HepG2 (cell line): ENCODE results near the gene UBR4. TPM values are rescaled to one million over a fixed set of nuclear protein-coding genes. Genes with fewer than 3 reads are reported as not detected.

Experiments used
- ATAC-seq: fragments of 200-7000 bp; cut with Tn5 transposase; 3 replicates; pipeline ENCODE4 v1.9.1; 2020; ENCODE audit warnings: mild to moderate bottlenecking, moderate library complexity
- BruUV-seq: library from RNA; stranded (reverse); fragments of 400-500 nt; replicated peaks from 2 replicates; lab custom pipeline; 2021; lab: Mats Ljungman, UMichigan
- CTCF ChIA-PET: fragments of 300-600 bp; formaldehyde crosslinking; extraction: SDS; loops from one replicate; lab custom pipeline; 2021; ENCODE audit warnings: low total read pairs, inconsistent platforms, low intra/inter-chr PET ratio; lab: Yijun Ruan, JAX
- POLR2A ChIA-PET: fragments of 350-600 bp; sonication (Branson Sonifier 250); formaldehyde crosslinking; loops from one replicate; lab custom pipeline; 2020; ENCODE audit warnings: antibody characterized with exemption, inconsistent platforms; lab: Yijun Ruan, JAX
- DNase-seq: peaks from one replicate; pipeline ENCODE4 v3.0.0-alpha.2; 2015; ENCODE audit warnings: low spot score
- FAIRE-seq: peaks from 3 replicates; lab custom pipeline; 2011; peaks lifted over from hg19 to GRCh38; lab: Jason Lieb, UNC
- H2AFZ ChIP-seq: one replicate; pipeline ENCODE4 v1.6.1; 2011; ENCODE audit warnings: low read length, inconsistent platforms
- H3K27ac ChIP-seq: fragments of 300-600 bp; 3 replicates; pipeline ENCODE4 v1.8.0; 2011; ENCODE audit warnings: mixed run types, mild to moderate bottlenecking, mixed read lengths, low read length, inconsistent platforms; ENCODE audit not compliant: insufficient read depth; ENCODE audit errors: extremely low read length
- H3K27me3 ChIP-seq, 2 experiments: fragments of 200-600 bp in 1 of 2; 2 replicates in 1 of 2; 3 replicates in 1 of 2; pipeline versions ENCODE4 v1.6.0 to v1.8.0; 2011; ENCODE audit warnings: low read length in 2 of 2, mild to moderate bottlenecking in 2 of 2, moderate library complexity in 2 of 2, inconsistent platforms in 1 of 2; ENCODE audit not compliant: insufficient read depth in 2 of 2, control insufficient read depth in 1 of 2
- H3K36me3 ChIP-seq, 2 experiments: fragments of 200-600 bp in 1 of 2; replicated peaks in 1 of 2; 2 replicates in 1 of 2; 3 replicates in 1 of 2; pipeline versions ENCODE4 v1.5.1 to v1.8.0; 2011; ENCODE audit warnings: low read length in 2 of 2, inconsistent platforms in 1 of 2; ENCODE audit not compliant: insufficient read depth in 2 of 2, control insufficient read depth in 1 of 2
- H3K4me1 ChIP-seq: 2 replicates; pipeline ENCODE4 v1.5.1; 2012; ENCODE audit warnings: low read length, inconsistent platforms; ENCODE audit not compliant: insufficient read depth
- H3K4me2 ChIP-seq: 2 replicates; pipeline ENCODE4 v1.6.0; 2011; ENCODE audit warnings: low read depth, low read length, inconsistent platforms
- H3K4me3 ChIP-seq, 3 experiments: fragments of 200-600 bp in 1 of 3; sonication (generic), shearing (Covaris generic) in 1 of 3; replicated peaks in 1 of 3; 2 replicates each; pipeline ENCODE4 v1.5.1; 2011 to 2016; ENCODE audit warnings: low read length in 3 of 3, inconsistent platforms in 2 of 3, low read depth in 2 of 3, mild to moderate bottlenecking in 2 of 3, control low read depth in 1 of 3, mixed read lengths in 1 of 3; ENCODE audit not compliant: insufficient read depth in 1 of 3
- H3K79me2 ChIP-seq: one replicate; pipeline ENCODE4 v1.6.1; 2011; ENCODE audit warnings: low read length, inconsistent platforms; ENCODE audit not compliant: insufficient read depth
- H3K9ac ChIP-seq: 2 replicates; pipeline ENCODE4 v1.6.0; 2011; ENCODE audit warnings: mild to moderate bottlenecking, low read depth, low read length, inconsistent platforms; ENCODE audit not compliant: insufficient read depth
- H3K9me3 ChIP-seq: 2 replicates; pipeline ENCODE4 v1.5.1; 2012; ENCODE audit warnings: mild to moderate bottlenecking, low read length
- H4K20me1 ChIP-seq: 2 replicates; pipeline ENCODE4 v1.6.0; 2011; ENCODE audit warnings: inconsistent platforms, mild to moderate bottlenecking, low read length, moderate library complexity; ENCODE audit not compliant: insufficient read depth
- CTCF ChIP-seq: sonication (generic); formaldehyde crosslinking; IDR thresholded peaks from 2 replicates; pipeline ENCODE4 v1.5.0; 2020; ENCODE audit warnings: mild to moderate bottlenecking, missing genetic modification reagents, moderate library complexity
- KAT2B ChIP-seq: fragments of 150-350 bp; IDR thresholded peaks from 2 replicates; pipeline ENCODE4 v1.6.1; 2014; ENCODE audit warnings: low read depth, low read length, borderline replicate concordance
- PATZ1 ChIP-seq: sonication (generic); formaldehyde crosslinking; IDR thresholded peaks from 2 replicates; pipeline ENCODE4 v1.4.0; 2020; ENCODE audit warnings: missing genetic modification reagents
- RAD21 ChIP-seq: fragments of 450-650 bp; formaldehyde crosslinking; IDR thresholded peaks from 2 replicates; pipeline ENCODE4 v1.5.0; 2020; ENCODE audit warnings: mild to moderate bottlenecking
- SMC3 ChIP-seq: IDR thresholded peaks from 2 replicates; pipeline ENCODE4 v1.6.1; 2011; ENCODE audit warnings: low read length, improper control_type of control experiment
- STAG1 ChIP-seq: sonication (generic); formaldehyde crosslinking; IDR thresholded peaks from 2 replicates; pipeline ENCODE4 v1.4.0; 2020; ENCODE audit warnings: missing genetic modification reagents
- ZBTB1 ChIP-seq: sonication (generic); formaldehyde crosslinking; IDR thresholded peaks from 2 replicates; pipeline ENCODE4 v1.4.0; 2020; ENCODE audit warnings: missing genetic modification reagents, borderline replicate concordance
- ZBTB25 ChIP-seq: IDR thresholded peaks from 2 replicates; pipeline ENCODE4 v1.6.1; 2018; ENCODE audit warnings: missing genetic modification reagents
- ZFP82 ChIP-seq: sonication (generic); formaldehyde crosslinking; IDR thresholded peaks from 2 replicates; pipeline ENCODE4 v1.5.1; 2020; ENCODE audit warnings: mild to moderate bottlenecking, missing genetic modification reagents, borderline replicate concordance
- whole genome bisulfite sequencing: methylation state at CpG from one replicate; pipeline ENCODE4 v1.1.6; 2017; ENCODE audit warnings: low lambda C conversion rate; 5-methylcytosine and 5-hydroxymethylcytosine counted together
- in situ Hi-C: cut with HindIII; loops from 2 replicates; pipeline ENCODE4 v1.10.0; 2017; ENCODE audit warnings: low pct_unique_long_range_greater_than_20kb; ENCODE audit not compliant: extremely low pct_ligation_motif_present
- intact Hi-C: fragments of 100-400 bp; cut with micrococcal nuclease; formaldehyde crosslinking; loops from one replicate; pipeline ENCODE4 v1.10.0; 2022; ENCODE audit not compliant: unreplicated experiment
- polyA plus RNA-seq, 8 experiments: library from polyadenylated mRNA; depleted of rRNA in 3 of 8; stranded (reverse) in 7 of 8; unstranded in 1 of 8; fragments of >200 nt; fragmentation: Illumina TruSeq in 4 of 8; extraction: Trizol in 4 of 8; gene quantifications; 2 replicates each; pipeline versions ENCODE4 v1.2.1 to v1.2.3, GENCODE V29; 2011 to 2016; ENCODE audit warnings: low read depth in 4 of 8, missing spikeins in 1 of 8, mixed read lengths in 1 of 8; ENCODE audit not compliant: insufficient read depth in 1 of 8
- total RNA-seq, 5 experiments: library from RNA; depleted of rRNA; stranded (reverse); fragments of >200 nt; fragmentation: Illumina TruSeq; extraction: Trizol; gene quantifications; 2 replicates each; pipeline ENCODE4 v1.2.3, GENCODE V29; 2016; ENCODE audit warnings: low read depth in 1 of 5

Gene UBR4
- total and polyA plus RNA-seq, 2 of the 13 experiments (the other 11 are each of a cell fraction or from before 2014, with no cell fraction given), result 59.1 to 106 TPM

- no peak overlapping the region for H3K9ac ChIP-seq
- H3K4me3 ChIP-seq, result no peak overlapping the region
- no peaks in the 10 kb centered on the region for H3K27me3 ChIP-seq
- intact Hi-C loops (loop anchor here (5.0 kb wide), 1 partner anchor 184 kb away; no protein-coding TSS in a partner anchor), in situ Hi-C loops (no loop called here)
- H3K4me2 ChIP-seq, result no peak overlapping the region
- POLR2A ChIA-PET, result no interaction called here
- H4K20me1 ChIP-seq, result no peaks in the 10 kb centered on the region
- FAIRE-seq, result peak; percentile 68
- H3K9me3 ChIP-seq, result no peaks in the 10 kb centered on the region
- H2AFZ ChIP-seq, result no peak overlapping the region
- 89% methylated on average over 7 of the region's 7 CpGs for WGBS
- H3K79me2 ChIP-seq, result no peaks in the 10 kb centered on the region
- no TSS peak for BruUV-seq
- TF ChIP-seq RAD21 (CRISPR knock-in tag) (peak; percentile 48; the same call in 1 of the 2 replicates), KAT2B (no peak), CTCF (CRISPR knock-in tag) (peak; percentile 80), ZFP82 (CRISPR knock-in tag) (no peak), ZBTB1 (CRISPR knock-in tag) (no peak), STAG1 (CRISPR knock-in tag) (peak; percentile 90), ZBTB25 (CRISPR knock-in tag) (no peak), PATZ1 (CRISPR knock-in tag) (0 out of 2 replicates have a peak, but pooled peaks have one; percentile 20), SMC3 (peak; percentile 52)
- peak; percentile 88 for ATAC-seq
- DNase-seq, result peak; percentile 24
- H3K36me3 ChIP-seq, result peaks cover 50 to 100% of the 10 kb centered on the region in 2 experiments
- CTCF ChIA-PET, result interaction anchor here (1.4 to 1.8 kb wide), 4 partner anchors 53 to 212 kb away, joined by 3 to 8 read pairs (median 6); no protein-coding TSS in a partner anchor
- H3K4me1 ChIP-seq, result no peaks in the 10 kb centered on the region
- no peak overlapping the region for H3K27ac ChIP-seq
These were observed 113.8 kb downstream of the UBR4 start for GRCh38 chr1:19096036-19096833.
